HS-27A (cell line): ENCODE data around the gene ZDHHC14.

Experiments
- DNase-seq: peaks from one replicate; pipeline ENCODE4 v3.0.0-alpha.2; 2012; ENCODE audit warnings: low read depth, missing footprints

The ZDHHC14 gene

GRCh38 chr6:157602521-157603295, 221.7 kb downstream of the ZDHHC14 start:
- DNase-seq: no peak

DNA sequence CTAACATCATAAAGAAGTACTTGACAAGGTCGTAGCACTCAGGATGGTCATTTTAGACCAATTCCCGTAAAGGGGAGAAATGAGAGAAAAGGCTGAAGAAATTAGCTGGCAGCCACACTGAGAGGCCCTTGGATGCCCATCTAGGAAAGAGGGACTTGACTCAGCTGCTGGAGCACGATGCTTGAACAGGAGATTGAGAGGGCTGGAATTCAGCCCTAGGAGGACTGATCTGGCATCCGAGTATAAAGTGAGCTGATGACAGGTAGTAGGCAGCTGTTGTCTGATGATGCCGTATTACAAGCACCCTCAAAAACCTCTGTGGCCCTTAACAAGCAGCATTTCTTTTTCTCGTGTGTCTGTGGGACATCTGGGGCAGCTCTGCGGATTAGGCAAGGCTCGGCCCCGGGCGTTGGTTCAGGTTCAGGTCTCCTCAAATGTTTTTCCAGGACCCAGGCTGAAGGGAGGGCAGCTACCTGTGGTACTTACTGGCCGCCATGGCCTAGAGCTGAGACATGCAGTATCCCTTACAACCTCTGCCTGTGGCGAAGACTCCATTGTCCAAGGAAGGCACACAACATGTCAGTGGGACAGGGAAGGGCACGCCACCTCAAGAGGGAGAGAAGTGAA, 222.4 kb downstream of the ZDHHC14 start:
- no peak for DNase-seq

DNA sequence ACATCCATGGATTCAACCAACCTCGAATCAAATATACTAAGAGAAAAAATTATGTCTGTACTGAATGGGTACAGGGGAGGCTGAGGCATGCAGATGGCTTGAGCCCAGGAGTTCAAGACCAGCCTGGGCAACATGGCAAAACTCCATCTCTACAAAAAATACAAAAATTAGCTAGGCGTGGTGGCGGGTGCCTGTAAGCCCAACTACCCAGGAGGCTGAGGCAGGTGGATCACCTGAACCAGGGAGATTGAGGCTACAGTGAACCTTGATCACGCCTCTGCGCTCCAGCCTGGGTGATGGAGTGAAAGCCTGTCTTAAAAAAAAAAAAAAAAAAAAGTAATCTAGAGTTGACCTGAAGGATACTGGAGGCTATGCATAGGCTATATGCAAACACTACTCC, 223.0 kb downstream of the ZDHHC14 start:
- no peak for DNase-seq

DNA sequence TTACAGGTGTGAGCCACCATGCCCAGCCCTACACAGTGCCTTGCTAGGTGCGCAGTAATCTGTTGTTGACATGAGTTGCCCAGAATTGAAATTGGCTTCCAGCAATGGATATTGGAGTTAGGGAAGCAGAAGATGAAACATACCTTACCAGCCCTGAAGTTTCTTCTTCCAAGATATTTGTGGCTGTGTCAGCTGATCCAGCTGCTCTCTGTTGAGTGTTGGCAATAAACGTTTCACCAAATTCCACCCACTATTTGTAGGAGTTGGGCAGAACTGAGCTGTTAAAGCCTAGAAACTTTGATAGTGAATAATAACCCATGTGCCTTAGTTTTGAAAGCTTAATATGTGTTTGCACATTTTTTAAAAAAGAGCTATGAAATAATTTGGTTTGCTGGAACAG, 223.8 kb downstream of the ZDHHC14 start:
- no peak for DNase-seq

DNA sequence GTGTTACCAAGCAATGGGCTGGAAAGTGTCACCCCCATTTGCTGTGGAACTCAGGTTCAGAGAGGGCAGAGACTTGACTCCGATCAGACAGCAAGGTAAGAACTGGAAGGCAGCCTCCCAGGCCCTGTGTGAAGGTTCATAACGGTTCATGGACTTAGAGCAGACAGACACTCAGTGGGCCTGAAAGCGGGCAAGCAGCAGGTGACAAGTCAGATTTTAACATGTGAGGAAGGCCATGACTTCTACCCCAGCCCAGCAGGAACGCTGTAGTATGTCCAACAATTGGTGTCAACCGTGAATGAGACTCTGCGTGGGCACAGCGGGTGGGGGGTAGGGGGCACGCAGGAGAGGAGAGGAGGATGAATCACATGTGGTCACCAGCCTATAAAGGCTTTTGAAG, 224.5 kb downstream of the ZDHHC14 start:
- no peak for DNase-seq

DNA sequence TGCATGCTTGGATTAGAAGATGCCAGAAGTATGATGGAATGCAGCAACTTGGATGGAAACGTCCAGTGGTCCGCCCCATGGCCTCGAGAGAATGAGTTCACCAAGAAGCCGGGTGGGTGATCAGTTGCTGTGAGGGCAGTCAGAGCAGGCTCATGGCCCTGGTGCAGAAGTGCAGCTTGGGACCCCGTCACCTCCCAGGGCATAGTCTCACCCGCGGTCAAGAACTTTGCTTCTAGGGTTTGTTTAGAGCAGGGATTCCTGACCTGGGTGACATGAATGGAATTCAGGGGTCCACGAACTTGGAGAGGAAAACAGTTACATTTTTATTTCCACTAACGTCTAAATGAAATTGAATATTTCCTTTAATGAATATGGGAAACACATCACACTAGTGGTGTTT, 225.5 kb downstream of the ZDHHC14 start:
- no peak for DNase-seq

GRCh38 chr6:157607317-157608109, 226.5 kb downstream of the ZDHHC14 start:
- DNase-seq: no peak

- no peak for DNase-seq
Measured at GRCh38 chr6:157608221-157609075, 227.5 kb downstream of the ZDHHC14 start.

GRCh38 chr6:157609117-157609516, 228.1 kb downstream of the ZDHHC14 start:
- no peak for DNase-seq

DNA sequence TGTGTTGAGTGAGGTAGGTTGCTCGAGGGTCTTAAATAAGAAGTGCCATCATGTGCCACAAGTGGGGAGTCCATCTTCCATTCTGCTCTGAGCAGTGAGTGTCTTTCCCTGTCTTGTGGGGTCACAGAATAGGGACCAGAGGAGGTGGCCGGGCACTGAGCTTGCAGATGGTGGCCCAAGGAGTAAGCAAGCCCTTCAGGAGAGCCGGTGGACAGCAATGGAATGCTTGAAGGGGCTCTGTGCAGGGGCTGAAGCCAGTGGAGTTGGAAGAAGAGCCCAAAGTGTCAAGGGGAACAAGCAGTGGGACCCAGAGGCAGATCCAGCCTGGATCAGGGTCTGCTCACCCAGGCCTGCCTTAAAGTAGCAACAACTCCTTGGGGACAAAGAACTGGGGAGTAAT, 228.6 kb downstream of the ZDHHC14 start:
- no peak for DNase-seq

GRCh38 chr6:157610451-157610999, 229.5 kb downstream of the ZDHHC14 start:
- DNase-seq: no peak

GRCh38 chr6:157611406-157611805, 230.4 kb downstream of the ZDHHC14 start:
- no peak for DNase-seq

- DNase-seq: peak; percentile 73
Measured at GRCh38 chr6:157613011-157613522, 232.1 kb downstream of the ZDHHC14 start.

DNA sequence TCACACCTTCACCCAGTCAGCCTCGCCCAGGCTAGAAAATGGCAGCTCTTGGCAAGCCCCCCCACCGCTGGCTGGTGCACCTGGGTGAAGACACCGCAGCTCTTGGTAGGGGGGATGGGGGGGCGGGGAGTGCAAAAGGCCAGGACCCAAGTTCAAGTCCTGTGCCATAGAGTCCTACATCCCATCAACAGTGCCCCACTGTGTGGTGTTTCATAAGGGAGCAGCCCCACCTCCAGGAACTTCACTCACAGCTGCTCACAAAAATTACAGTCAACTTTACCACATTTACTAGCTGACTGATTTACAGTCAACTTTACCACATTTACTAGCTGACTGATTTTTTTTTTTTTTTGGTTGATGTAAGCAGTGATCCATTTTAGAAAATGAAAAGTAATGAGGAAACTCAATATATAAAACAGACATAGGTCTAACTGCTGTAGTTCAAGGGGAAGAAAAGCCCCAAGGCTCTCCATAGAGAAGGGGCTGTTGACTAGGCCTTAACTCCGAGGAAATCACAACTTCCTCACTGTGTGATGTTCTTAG, 233.1 kb downstream of the ZDHHC14 start:
- no peak for DNase-seq

DNA sequence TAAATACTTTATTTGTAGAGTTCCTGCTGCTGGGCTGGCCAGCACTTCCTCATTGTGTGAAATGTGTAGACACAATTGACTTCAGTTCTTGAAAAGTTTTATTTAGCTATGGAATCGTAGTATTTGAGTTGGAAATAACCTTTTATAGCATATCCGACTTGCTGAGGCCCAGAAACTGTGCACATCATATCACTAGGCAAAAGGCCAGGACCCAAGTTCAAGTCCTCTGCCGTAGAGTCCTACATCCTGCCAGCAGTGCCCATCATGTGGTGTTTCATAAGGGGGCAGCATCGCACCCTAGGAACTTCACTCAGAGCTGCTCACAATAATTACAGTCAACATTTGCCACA, 234.4 kb downstream of the ZDHHC14 start:
- DNase-seq: no peak

DNA sequence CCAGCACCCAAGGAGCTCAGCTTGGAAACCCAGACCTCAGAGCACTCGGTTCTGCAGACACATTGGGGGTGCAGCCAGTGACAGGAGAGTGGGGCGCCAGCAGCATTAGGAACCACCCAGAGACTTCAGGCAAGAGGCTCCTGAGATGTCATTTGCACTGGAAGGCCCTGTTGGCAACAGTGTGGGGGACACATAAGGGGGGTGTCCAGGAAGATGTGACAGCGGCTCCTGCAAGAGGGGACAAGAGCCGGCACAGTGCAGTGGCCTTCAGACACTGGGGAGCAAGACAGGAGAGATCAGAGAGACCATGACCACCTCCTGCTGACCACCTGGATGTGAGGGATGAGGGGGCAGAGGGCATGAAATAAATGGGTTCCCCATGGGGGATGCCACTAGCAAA, 235.0 kb downstream of the ZDHHC14 start:
- DNase-seq: no peak

DNA sequence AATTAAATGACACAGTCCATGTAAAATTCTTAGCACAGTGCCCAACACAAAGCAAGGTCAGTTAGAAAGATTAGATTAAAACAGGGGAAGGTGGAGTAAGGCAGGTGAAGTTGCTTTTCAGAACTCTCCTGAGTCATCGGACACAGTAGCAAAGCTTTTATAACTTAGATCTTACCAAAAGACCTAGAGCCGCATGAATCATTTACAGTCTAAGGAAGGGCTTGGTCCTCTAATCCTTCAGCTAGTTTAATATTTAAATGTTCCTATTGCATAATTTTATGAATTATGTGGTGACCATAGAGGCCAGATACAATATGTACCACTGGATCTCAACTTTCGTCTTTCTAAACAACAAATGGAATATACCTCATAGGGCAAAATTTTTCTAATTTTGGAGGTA, 240.0 kb downstream of the ZDHHC14 start:
- no peak for DNase-seq

GRCh38 chr6:157621406-157621805, 240.4 kb downstream of the ZDHHC14 start:
- DNase-seq: no peak

GRCh38 chr6:157622427-157622826, 241.4 kb downstream of the ZDHHC14 start:
- no peak for DNase-seq

GRCh38 chr6:157625111-157625510, 244.1 kb downstream of the ZDHHC14 start:
- DNase-seq: no peak

DNA sequence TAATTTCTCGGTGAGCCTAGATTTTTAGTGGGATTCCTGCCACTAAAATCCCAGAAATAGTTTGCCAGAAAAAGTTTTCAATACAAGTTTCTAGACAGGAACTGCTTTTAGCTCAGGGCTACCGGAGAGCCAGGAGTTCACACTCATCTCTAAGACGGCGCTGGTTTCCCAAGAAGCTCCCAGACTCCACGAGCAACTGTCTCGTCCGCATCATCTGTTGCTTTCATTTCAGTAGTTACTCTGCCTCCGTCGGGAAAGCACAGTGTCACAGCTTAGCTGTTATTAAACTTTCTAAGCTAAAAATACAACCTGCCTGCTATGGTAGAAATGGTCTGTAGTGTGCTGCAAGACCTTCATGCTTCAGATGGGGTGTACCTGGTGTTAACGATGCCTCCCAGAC, 244.8 kb downstream of the ZDHHC14 start:
- no peak for DNase-seq
